ENCODE measurements around the gene TBC1D4. TPM values are rescaled to one million over a fixed set of nuclear protein-coding genes. Genes with fewer than 3 reads are reported as not detected.

TBC1D4 gene, protein sequence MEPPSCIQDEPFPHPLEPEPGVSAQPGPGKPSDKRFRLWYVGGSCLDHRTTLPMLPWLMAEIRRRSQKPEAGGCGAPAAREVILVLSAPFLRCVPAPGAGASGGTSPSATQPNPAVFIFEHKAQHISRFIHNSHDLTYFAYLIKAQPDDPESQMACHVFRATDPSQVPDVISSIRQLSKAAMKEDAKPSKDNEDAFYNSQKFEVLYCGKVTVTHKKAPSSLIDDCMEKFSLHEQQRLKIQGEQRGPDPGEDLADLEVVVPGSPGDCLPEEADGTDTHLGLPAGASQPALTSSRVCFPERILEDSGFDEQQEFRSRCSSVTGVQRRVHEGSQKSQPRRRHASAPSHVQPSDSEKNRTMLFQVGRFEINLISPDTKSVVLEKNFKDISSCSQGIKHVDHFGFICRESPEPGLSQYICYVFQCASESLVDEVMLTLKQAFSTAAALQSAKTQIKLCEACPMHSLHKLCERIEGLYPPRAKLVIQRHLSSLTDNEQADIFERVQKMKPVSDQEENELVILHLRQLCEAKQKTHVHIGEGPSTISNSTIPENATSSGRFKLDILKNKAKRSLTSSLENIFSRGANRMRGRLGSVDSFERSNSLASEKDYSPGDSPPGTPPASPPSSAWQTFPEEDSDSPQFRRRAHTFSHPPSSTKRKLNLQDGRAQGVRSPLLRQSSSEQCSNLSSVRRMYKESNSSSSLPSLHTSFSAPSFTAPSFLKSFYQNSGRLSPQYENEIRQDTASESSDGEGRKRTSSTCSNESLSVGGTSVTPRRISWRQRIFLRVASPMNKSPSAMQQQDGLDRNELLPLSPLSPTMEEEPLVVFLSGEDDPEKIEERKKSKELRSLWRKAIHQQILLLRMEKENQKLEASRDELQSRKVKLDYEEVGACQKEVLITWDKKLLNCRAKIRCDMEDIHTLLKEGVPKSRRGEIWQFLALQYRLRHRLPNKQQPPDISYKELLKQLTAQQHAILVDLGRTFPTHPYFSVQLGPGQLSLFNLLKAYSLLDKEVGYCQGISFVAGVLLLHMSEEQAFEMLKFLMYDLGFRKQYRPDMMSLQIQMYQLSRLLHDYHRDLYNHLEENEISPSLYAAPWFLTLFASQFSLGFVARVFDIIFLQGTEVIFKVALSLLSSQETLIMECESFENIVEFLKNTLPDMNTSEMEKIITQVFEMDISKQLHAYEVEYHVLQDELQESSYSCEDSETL (N-terminal part only)
- 14.8 and 33.7 TPM in 2 replicates for total RNA-seq

GRCh38 chr13:75482070-75482819 lies at the start of gene TBC1D4:
TBC1D4 (minus strand) TSS chr13:75482169; CDS start chr13:75481767, 402 bp downstream.

Other genes starting within 250 kb of the TBC1D4 start
- gene COMMD6, start 55.7 kb upstream of the TBC1D4 start, total RNA-seq, result 18.4 and 41.6 TPM in 2 replicates
- gene UCHL3, start 67.6 kb upstream of the TBC1D4 start, total RNA-seq, result 23.8 and 71.7 TPM in 2 replicates
- 64.7 and 65.7 TPM in 2 replicates for gene LMO7, start 154.2 kb upstream of the TBC1D4 start, total RNA-seq